Measurements from ENCODE around the gene DEFB123.

DNA sequence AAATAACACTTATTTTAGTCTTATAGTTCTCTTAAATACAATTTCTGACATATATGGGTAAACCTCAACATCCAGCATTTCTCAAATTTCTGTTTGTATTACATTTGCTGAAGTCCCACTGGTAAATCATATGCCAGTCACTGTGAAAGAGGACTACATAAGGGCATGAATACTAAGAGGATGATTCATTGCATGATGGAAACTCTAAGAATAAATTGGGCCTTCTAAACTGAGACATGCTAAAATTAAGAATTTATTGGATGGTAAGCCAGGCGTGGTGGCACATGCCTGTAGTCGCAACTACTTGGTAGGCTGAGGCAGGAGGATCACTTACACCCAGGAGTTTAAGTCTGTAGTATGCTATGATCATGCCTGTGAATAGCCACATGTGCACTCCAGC lies 12.1 kb downstream of the DEFB123 start:
- TF ChIP-seq, protein P1, sequence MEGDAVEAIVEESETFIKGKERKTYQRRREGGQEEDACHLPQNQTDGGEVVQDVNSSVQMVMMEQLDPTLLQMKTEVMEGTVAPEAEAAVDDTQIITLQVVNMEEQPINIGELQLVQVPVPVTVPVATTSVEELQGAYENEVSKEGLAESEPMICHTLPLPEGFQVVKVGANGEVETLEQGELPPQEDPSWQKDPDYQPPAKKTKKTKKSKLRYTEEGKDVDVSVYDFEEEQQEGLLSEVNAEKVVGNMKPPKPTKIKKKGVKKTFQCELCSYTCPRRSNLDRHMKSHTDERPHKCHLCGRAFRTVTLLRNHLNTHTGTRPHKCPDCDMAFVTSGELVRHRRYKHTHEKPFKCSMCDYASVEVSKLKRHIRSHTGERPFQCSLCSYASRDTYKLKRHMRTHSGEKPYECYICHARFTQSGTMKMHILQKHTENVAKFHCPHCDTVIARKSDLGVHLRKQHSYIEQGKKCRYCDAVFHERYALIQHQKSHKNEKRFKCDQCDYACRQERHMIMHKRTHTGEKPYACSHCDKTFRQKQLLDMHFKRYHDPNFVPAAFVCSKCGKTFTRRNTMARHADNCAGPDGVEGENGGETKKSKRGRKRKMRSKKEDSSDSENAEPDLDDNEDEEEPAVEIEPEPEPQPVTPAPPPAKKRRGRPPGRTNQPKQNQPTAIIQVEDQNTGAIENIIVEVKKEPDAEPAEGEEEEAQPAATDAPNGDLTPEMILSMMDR (IDR thresholded peaks at IDR 0.05) = no peak
- no peak for TF ChIP-seq POLR2A (IDR thresholded peaks at IDR 0.05)

Measured in Peyer's patch (tissue), 4 donors.